HAP-1 (cell line): ENCODE results near the gene LAMA2.
A peak's percentile ranks its signal among the peaks of the same experiment; 100 is the strongest.

Experiments used
- DNase-seq, 2 experiments: peaks; one replicate each; pipeline ENCODE4 v3.0.0-alpha.2; 2016 to 2020; ENCODE audit warnings: low spot score in 2 of 2
- H3K27me3 ChIP-seq: fragments of 250-450 bp; sonication (Bioruptor Pico); 2 replicates; pipeline ENCODE4 v1.5.1; 2020; ENCODE audit warnings: low read depth, mild to moderate bottlenecking, moderate library complexity
- H3K36me3 ChIP-seq: fragments of 250-450 bp; sonication (Bioruptor Pico); replicated peaks from 2 replicates; pipeline ENCODE4 v1.5.1; 2020; ENCODE audit warnings: mild to moderate bottlenecking
- H3K4me1 ChIP-seq: fragments of 250-450 bp; sonication (Bioruptor Pico); 2 replicates; pipeline ENCODE4 v1.5.1; 2020; ENCODE audit warnings: mild to moderate bottlenecking
- H3K4me3 ChIP-seq: fragments of 250-450 bp; sonication (Bioruptor Pico); 2 replicates; pipeline ENCODE4 v1.5.1; 2020; ENCODE audit warnings: mild to moderate bottlenecking, moderate library complexity
- H3K9me3 ChIP-seq: fragments of 250-450 bp; sonication (Bioruptor Pico); 2 replicates; pipeline ENCODE4 v1.5.1; 2020; ENCODE audit warnings: mild to moderate bottlenecking, moderate library complexity
- in situ Hi-C: fragments of 300-500 bp; cut with MboI; formaldehyde crosslinking; loops from 3 replicates; pipeline ENCODE4 v1.14.3; 2020; ENCODE audit warnings: low sequenced_read_pairs, inconsistent platforms, mixed read lengths

The LAMA2 gene

DNA sequence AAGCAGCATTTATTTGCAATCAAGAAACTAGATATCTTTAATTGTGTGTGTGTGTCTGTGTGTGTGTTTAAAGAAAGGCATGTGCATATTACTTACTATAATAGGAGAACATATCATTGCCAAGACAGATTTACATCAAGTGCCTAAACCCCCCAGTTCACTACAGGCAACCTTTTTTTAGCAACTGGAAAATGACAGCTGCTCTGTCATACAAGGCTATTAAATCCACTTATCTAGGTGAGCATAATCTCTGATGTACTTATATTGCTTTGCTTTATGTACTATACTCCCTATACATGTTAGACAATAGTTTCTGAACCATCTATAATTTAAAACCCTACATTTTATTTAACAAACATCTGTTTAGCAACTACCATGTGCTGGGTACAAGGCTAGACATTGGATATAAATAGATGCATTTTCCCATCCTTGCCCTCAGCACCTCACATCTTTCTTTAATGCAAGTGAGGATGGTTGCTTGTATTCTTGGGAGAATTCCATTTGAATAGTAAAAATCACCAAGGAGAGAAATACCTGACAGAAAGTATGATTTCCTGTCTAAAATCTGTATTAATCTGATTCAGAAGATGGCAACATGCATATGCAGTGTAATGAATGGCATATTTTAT lies 398.3 kb downstream of the LAMA2 start:
- peaks cover 17% of the 10 kb centered on the region for H3K4me1 ChIP-seq
- H3K36me3 ChIP-seq = no peaks in the 10 kb centered on the region
- H3K4me3 ChIP-seq = no peak overlapping the region
- no peak for DNase-seq
- in situ Hi-C loops = no loop called here
- no peaks in the 10 kb centered on the region for H3K27me3 ChIP-seq
- no peaks in the 10 kb centered on the region for H3K9me3 ChIP-seq

GRCh38 chr6:129282019-129282418 lies 399.1 kb downstream of the LAMA2 start:
- Histone ChIP-seq H3K27me3 (no peaks in the 10 kb centered on the region), H3K4me3 (no peak overlapping the region), H3K4me1 (peaks cover 17% of the 10 kb centered on the region), H3K36me3 (no peaks in the 10 kb centered on the region), H3K9me3 (no peaks in the 10 kb centered on the region)
- in situ Hi-C loops = no loop called here
- DNase-seq = no peak

GRCh38 chr6:129284225-129284624 lies 401.3 kb downstream of the LAMA2 start:
- no peaks in the 10 kb centered on the region for H3K36me3 ChIP-seq
- peak; percentile 21 to 22 for DNase-seq
- H3K27me3 ChIP-seq = no peaks in the 10 kb centered on the region
- H3K4me1 ChIP-seq = peaks cover 17% of the 10 kb centered on the region
- in situ Hi-C loops = no loop called here
- no peaks in the 10 kb centered on the region for H3K9me3 ChIP-seq
- no peak overlapping the region for H3K4me3 ChIP-seq

DNA sequence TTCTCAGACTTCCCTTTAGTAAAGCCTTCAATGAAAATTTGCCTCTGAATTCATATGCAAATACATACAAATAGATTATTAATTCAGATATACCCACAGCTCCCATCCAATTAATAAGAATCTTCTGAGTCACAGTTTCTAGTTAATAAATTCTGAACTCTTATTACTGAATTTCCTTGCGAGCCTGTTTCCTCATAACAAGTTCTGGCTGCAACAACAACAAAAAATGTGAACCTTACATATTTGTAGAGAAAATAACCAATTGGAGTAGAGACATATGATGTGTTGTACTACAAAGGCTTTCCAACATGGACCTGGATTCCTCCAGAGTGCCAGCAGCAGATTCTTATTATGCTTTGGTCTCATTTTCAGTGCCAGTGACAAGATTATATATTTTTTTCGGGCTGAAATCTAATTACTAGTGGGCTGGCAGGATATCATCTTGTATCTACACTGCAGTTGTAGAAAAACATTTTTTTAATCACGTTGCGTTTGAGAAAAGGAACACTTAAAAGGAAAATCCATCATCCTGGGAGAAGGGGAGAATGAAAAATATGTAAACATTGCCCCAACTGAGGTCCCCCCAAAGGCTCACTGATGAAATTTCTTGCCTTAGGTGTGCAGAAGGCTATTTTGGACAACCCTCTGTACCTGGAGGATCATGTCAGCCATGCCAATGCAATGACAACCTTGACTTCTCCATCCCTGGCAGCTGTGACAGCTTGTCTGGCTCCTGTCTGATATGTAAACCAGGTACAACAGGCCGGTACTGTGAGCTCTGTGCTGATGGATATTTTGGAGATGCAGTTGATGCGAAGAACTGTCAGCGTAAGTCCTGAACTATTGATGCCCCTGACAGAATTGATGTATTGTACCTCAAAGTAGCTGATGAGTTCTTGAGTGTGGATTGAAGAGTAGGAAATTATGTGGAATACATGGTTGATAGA lies 404.6 kb downstream of the LAMA2 start:
- Histone ChIP-seq H3K4me3 (no peak overlapping the region), H3K4me1 (peaks cover 17% of the 10 kb centered on the region), H3K9me3 (no peaks in the 10 kb centered on the region), H3K36me3 (no peaks in the 10 kb centered on the region), H3K27me3 (no peaks in the 10 kb centered on the region)
- in situ Hi-C loops = no loop called here
- DNase-seq = no peak

- in situ Hi-C loops = no loop called here
- no peak overlapping the region for H3K4me3 ChIP-seq
Measured at GRCh38 chr6:129289442-129289841, 406.5 kb downstream of the LAMA2 start.

GRCh38 chr6:129292836-129293235 lies 409.9 kb downstream of the LAMA2 start:
- no peak for DNase-seq
- Histone ChIP-seq H3K4me3 (no peak overlapping the region), H3K4me1 (no peaks in the 10 kb centered on the region), H3K36me3 (no peaks in the 10 kb centered on the region), H3K9me3 (no peaks in the 10 kb centered on the region), H3K27me3 (no peaks in the 10 kb centered on the region)
- in situ Hi-C loops = no loop called here

More at GRCh38 chr6:129289442-129289841, 406.5 kb downstream of the LAMA2 start:
- Histone ChIP-seq H3K36me3 (no peaks in the 10 kb centered on the region), H3K27me3 (no peaks in the 10 kb centered on the region), H3K4me1 (peaks cover 8% of the 10 kb centered on the region), H3K9me3 (no peaks in the 10 kb centered on the region)
- no peak for DNase-seq

GRCh38 chr6:129297592-129297991 lies 414.7 kb downstream of the LAMA2 start:
- DNase-seq = no peak
- in situ Hi-C loops = no loop called here
- H3K27me3 ChIP-seq = no peaks in the 10 kb centered on the region
- H3K4me1 ChIP-seq = peaks cover 6% of the 10 kb centered on the region
- no peaks in the 10 kb centered on the region for H3K9me3 ChIP-seq
- H3K36me3 ChIP-seq = no peaks in the 10 kb centered on the region
- no peak overlapping the region for H3K4me3 ChIP-seq

DNA sequence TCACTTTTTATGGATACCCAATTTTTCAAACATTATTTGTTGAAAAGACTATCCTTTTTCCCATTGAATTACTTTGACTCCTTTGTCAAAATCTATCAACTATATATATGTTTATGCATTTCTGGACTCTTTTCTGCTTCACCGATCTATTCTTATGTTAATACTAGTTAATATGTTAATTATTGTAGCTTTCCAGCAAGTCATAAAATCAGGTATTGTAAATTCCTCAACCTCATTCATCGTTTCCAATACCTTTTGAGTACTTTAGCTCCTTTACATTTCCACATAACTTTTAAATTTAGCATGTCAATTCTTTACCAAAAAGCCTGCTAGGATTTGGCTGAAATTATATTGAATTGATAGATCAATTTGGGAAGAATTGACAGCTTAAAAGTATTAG lies 419.7 kb downstream of the LAMA2 start:
- Histone ChIP-seq H3K4me3 (no peak overlapping the region), H3K4me1 (peaks cover 21% of the 10 kb centered on the region), H3K27me3 (no peaks in the 10 kb centered on the region), H3K9me3 (0 out of 2 replicates have a peak, but pooled peaks cover 2% of the 10 kb centered on the region), H3K36me3 (no peaks in the 10 kb centered on the region)
- peak in 1 of 2 experiments; percentile 94 for DNase-seq
- in situ Hi-C loops = no loop called here

DNA sequence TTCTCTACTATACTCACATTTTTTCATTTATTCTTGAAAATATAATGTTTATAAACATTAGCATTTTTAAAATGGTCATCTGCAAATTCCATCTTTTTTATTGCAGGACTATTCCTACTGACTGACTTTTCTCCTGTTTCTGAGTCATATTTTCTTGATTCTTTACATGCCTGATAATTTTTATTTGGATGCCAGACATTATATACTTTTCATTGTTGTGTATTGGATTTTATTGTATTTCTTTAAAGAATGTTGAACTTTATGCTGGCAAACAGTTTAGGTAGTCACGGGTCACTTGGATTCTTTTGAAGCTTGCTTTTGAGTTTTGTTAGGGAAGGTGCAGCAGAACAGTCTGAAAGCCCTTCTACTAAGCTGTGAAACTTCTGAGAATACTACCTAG lies 423.9 kb downstream of the LAMA2 start:
- no peaks in the 10 kb centered on the region for H3K36me3 ChIP-seq
- no peak overlapping the region for H3K4me3 ChIP-seq
- in situ Hi-C loops = no loop called here
- no peaks in the 10 kb centered on the region for H3K27me3 ChIP-seq
- DNase-seq = no peak
- H3K4me1 ChIP-seq = peaks cover 24% of the 10 kb centered on the region
- H3K9me3 ChIP-seq = 0 out of 2 replicates have a peak, but pooled peaks cover 5% of the 10 kb centered on the region

GRCh38 chr6:129307845-129308244 lies 424.9 kb downstream of the LAMA2 start:
- peaks cover 17% of the 10 kb centered on the region for H3K4me1 ChIP-seq
- in situ Hi-C loops = no loop called here

GRCh38 chr6:129309154-129309553 lies 426.2 kb downstream of the LAMA2 start:
- H3K27me3 ChIP-seq = no peaks in the 10 kb centered on the region
- H3K4me1 ChIP-seq = peaks cover 8% of the 10 kb centered on the region
- H3K36me3 ChIP-seq = no peaks in the 10 kb centered on the region
- no peak overlapping the region for H3K4me3 ChIP-seq
- in situ Hi-C loops = no loop called here
- no peak for DNase-seq
- 0 out of 2 replicates have a peak, but pooled peaks cover 3% of the 10 kb centered on the region for H3K9me3 ChIP-seq

More at GRCh38 chr6:129307845-129308244, 424.9 kb downstream of the LAMA2 start:
- no peak for DNase-seq
- Histone ChIP-seq H3K4me3 (no peak overlapping the region), H3K9me3 (0 out of 2 replicates have a peak, but pooled peaks cover 5% of the 10 kb centered on the region), H3K27me3 (no peaks in the 10 kb centered on the region), H3K36me3 (no peaks in the 10 kb centered on the region)

DNA sequence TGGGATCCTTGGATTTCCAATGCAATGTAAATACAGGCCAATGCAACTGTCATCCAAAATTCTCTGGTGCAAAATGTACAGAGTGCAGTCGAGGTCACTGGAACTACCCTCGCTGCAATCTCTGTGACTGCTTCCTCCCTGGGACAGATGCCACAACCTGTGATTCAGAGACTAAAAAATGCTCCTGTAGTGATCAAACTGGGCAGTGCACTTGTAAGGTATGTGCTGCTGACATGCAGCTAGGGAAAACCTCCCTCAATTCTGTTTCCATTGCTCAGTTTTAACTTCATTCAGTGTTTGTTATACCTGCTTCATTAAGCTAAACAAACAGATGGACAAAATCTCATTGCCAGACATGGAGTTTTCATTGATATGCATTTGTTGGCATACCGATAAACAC lies 429.9 kb downstream of the LAMA2 start:
- Histone ChIP-seq H3K9me3 (0 out of 2 replicates have a peak, but pooled peaks cover 3% of the 10 kb centered on the region), H3K4me3 (no peak overlapping the region), H3K27me3 (no peaks in the 10 kb centered on the region), H3K36me3 (no peaks in the 10 kb centered on the region), H3K4me1 (peaks cover 8% of the 10 kb centered on the region)
- DNase-seq = no peak
- in situ Hi-C loops = no loop called here

- Histone ChIP-seq H3K4me3 (no peak overlapping the region), H3K9me3 (0 out of 2 replicates have a peak, but pooled peaks cover 3% of the 10 kb centered on the region), H3K36me3 (no peaks in the 10 kb centered on the region), H3K4me1 (peaks cover 18% of the 10 kb centered on the region), H3K27me3 (no peaks in the 10 kb centered on the region)
- no peak for DNase-seq
- in situ Hi-C loops = no loop called here
Measured at GRCh38 chr6:129314575-129314974, 431.6 kb downstream of the LAMA2 start.
